ENCODE results near the gene SCN3B.
"Not testable (repeated sequence)": the region's sequence is repeated elsewhere in the genome, so short reads cannot be mapped to it uniquely, and the experiment has no call there.

Gene SCN3B

GRCh38 chr11:123659965-123660364 is 5.5 kb upstream of the SCN3B start:
- H3K27me3 ChIP-seq (ENCODE audit: control insufficient read depth, insufficient read depth, low read length); H3K36me3 ChIP-seq (ENCODE audit: control insufficient read depth, insufficient read depth, low read length); H3K27ac ChIP-seq (ENCODE audit: low read length); H3K4me1 ChIP-seq (ENCODE audit: control insufficient read depth, insufficient read depth, low read length); H3K9me3 ChIP-seq (ENCODE audit: control insufficient read depth, insufficient read depth, low read length); H3K4me3 ChIP-seq (ENCODE audit: low read length); DNase-seq (ENCODE audit: low read depth, low spot score): not testable (repeated sequence)
- whole genome bisulfite sequencing (ENCODE audit: insufficient coverage, insufficient read length), result no CpG with 5 or more reads among the region's 3 CpGs

GRCh38 chr11:123659311-123659710 is 4.9 kb upstream of the SCN3B start:
- no peak overlapping the region for H3K27ac ChIP-seq (ENCODE audit: low read length)
- no peak for DNase-seq (ENCODE audit: low read depth, low spot score)
- WGBS (ENCODE audit: insufficient coverage, insufficient read length), result no CpG with 5 or more reads among the region's 2 CpGs

GRCh38 chr11:123653827-123654565 is 428 bp downstream of the SCN3B start:
- no peak for DNase-seq (ENCODE audit: low read depth, low spot score)
- no CpG with 5 or more reads among the region's 64 CpGs for WGBS (ENCODE audit: insufficient coverage, insufficient read length)
- Histone ChIP-seq H3K27me3 (ENCODE audit: control insufficient read depth, insufficient read depth, low read length) (peaks cover 8% of the 10 kb centered on the region; the same call in 1 of the 2 replicates), H3K27ac (ENCODE audit: low read length) (no peak overlapping the region), H3K4me1 (ENCODE audit: control insufficient read depth, insufficient read depth, low read length) (peaks cover 2% of the 10 kb centered on the region; the same call in 1 of the 2 replicates), H3K4me3 (ENCODE audit: low read length) (peak overlapping the region; percentile 66), H3K36me3 (ENCODE audit: control insufficient read depth, insufficient read depth, low read length) (no peaks in the 10 kb centered on the region), H3K9me3 (ENCODE audit: control insufficient read depth, insufficient read depth, low read length) (no peaks in the 10 kb centered on the region)

More at GRCh38 chr11:123659311-123659710, 4.9 kb upstream of the SCN3B start:
- Histone ChIP-seq H3K9me3 (ENCODE audit: control insufficient read depth, insufficient read depth, low read length) (no peaks in the 10 kb centered on the region), H3K4me1 (ENCODE audit: control insufficient read depth, insufficient read depth, low read length) (peaks cover 2% of the 10 kb centered on the region; the same call in 1 of the 2 replicates), H3K36me3 (ENCODE audit: control insufficient read depth, insufficient read depth, low read length) (no peaks in the 10 kb centered on the region), H3K27me3 (ENCODE audit: control insufficient read depth, insufficient read depth, low read length) (peaks cover 3% of the 10 kb centered on the region; the same call in 1 of the 2 replicates), H3K4me3 (ENCODE audit: low read length) (no peak overlapping the region)

GRCh38 chr11:123653483-123653826 is 969 bp downstream of the SCN3B start:
- Histone ChIP-seq H3K27me3 (ENCODE audit: control insufficient read depth, insufficient read depth, low read length) (peaks cover 8% of the 10 kb centered on the region; the same call in 1 of the 2 replicates), H3K27ac (ENCODE audit: low read length) (no peak overlapping the region), H3K4me1 (ENCODE audit: control insufficient read depth, insufficient read depth, low read length) (peaks cover 2% of the 10 kb centered on the region; the same call in 1 of the 2 replicates), H3K36me3 (ENCODE audit: control insufficient read depth, insufficient read depth, low read length) (no peaks in the 10 kb centered on the region), H3K4me3 (ENCODE audit: low read length) (no peak overlapping the region; the same call in 1 of the 2 replicates), H3K9me3 (ENCODE audit: control insufficient read depth, insufficient read depth, low read length) (no peaks in the 10 kb centered on the region)
- DNase-seq (ENCODE audit: low read depth, low spot score), result no peak
- WGBS (ENCODE audit: insufficient coverage, insufficient read length), result no CpG with 5 or more reads among the region's 10 CpGs

DNA sequence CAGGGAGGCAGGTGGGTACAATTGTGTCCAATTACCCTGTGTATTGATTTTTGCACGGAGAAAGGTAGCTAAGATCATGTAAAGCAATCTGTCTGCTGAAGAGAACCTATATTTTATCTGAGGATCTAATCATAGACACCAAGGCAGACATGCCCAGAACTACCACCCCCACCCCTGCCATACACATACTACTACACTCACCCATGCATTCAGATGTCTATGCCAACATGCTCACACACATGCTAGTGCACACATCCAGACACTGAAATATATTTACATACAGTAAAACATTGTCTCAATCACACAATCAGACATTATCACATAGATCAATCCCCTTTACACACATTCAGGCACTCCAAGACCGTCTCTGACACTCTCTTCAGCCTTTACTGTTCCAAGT is 1.8 kb downstream of the SCN3B start:
- no peaks in the 10 kb centered on the region for H3K9me3 ChIP-seq (ENCODE audit: control insufficient read depth, insufficient read depth, low read length)
- H3K4me3 ChIP-seq (ENCODE audit: low read length), result no peak overlapping the region
- peaks cover 8% of the 10 kb centered on the region; the same call in 1 of the 2 replicates for H3K27me3 ChIP-seq (ENCODE audit: control insufficient read depth, insufficient read depth, low read length)
- peaks cover 2% of the 10 kb centered on the region; the same call in 1 of the 2 replicates for H3K4me1 ChIP-seq (ENCODE audit: control insufficient read depth, insufficient read depth, low read length)
- DNase-seq (ENCODE audit: low read depth, low spot score), result no peak
- no CpG with 5 or more reads among the region's 2 CpGs for WGBS (ENCODE audit: insufficient coverage, insufficient read length)
- H3K27ac ChIP-seq (ENCODE audit: low read length), result no peak overlapping the region
- no peaks in the 10 kb centered on the region for H3K36me3 ChIP-seq (ENCODE audit: control insufficient read depth, insufficient read depth, low read length)

DNA sequence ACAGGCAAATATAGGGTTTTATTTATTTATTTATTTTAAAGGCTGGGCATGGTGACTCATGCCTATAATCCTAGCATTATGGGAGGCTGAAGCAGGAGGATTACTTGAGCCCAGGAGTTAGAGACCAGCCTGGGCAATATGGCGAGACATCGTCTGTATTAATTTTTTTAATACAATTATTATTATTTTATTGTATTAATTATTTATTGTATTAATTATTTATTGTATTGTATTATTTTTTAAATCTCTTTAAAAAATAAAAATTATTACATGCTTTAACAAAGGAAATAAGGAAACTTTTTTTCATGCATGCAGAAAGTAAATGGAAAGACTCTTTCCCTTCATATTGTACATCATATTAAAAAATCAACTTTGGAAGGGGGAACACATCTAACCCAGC is 3.5 kb downstream of the SCN3B start:
- no CpG with 5 or more reads among the region's 2 CpGs for WGBS (ENCODE audit: insufficient coverage, insufficient read length)
- peaks cover 2% of the 10 kb centered on the region; the same call in 1 of the 2 replicates for H3K4me1 ChIP-seq (ENCODE audit: control insufficient read depth, insufficient read depth, low read length)
- no peak for DNase-seq (ENCODE audit: low read depth, low spot score)

GRCh38 chr11:123645286-123645975 is 9.0 kb downstream of the SCN3B start:
- Histone ChIP-seq H3K4me1 (ENCODE audit: control insufficient read depth, insufficient read depth, low read length) (peaks cover 5% of the 10 kb centered on the region; the same call in 1 of the 2 replicates), H3K27me3 (ENCODE audit: control insufficient read depth, insufficient read depth, low read length) (no peaks in the 10 kb centered on the region), H3K9me3 (ENCODE audit: control insufficient read depth, insufficient read depth, low read length) (no peaks in the 10 kb centered on the region), H3K27ac (ENCODE audit: low read length) (no peak overlapping the region), H3K4me3 (ENCODE audit: low read length) (no peak overlapping the region), H3K36me3 (ENCODE audit: control insufficient read depth, insufficient read depth, low read length) (no peaks in the 10 kb centered on the region)
- no peak for DNase-seq (ENCODE audit: low read depth, low spot score)
- WGBS (ENCODE audit: insufficient coverage, insufficient read length), result no CpG with 5 or more reads among the region's 12 CpGs

More for the DNA sequence above, 3.5 kb downstream of the SCN3B start:
- no peaks in the 10 kb centered on the region for H3K36me3 ChIP-seq (ENCODE audit: control insufficient read depth, insufficient read depth, low read length)
- no peak overlapping the region for H3K4me3 ChIP-seq (ENCODE audit: low read length)
- no peak overlapping the region for H3K27ac ChIP-seq (ENCODE audit: low read length)
- peaks cover 8% of the 10 kb centered on the region; the same call in 1 of the 2 replicates for H3K27me3 ChIP-seq (ENCODE audit: control insufficient read depth, insufficient read depth, low read length)
- H3K9me3 ChIP-seq (ENCODE audit: control insufficient read depth, insufficient read depth, low read length), result no peaks in the 10 kb centered on the region

DNA sequence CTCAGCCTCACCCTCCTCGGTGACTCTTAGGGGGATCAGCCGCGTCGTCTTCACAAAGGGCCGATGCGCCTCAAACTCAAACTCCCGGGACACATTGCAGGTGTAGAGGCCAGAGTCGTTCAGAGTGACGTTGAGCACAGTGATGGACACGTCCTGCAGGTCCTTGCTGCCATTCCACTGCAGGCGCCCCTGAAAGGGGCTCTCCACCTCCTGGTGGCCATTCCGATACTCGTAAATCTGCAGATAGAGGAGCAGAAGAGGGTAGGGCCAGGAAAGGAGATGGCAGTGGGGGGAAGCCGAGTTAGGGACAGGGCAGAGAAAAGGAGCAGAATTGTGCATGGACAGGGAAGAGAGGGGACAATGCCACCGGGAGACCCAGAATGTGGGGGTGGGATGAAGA is 12.0 kb downstream of the SCN3B start:
- no peak overlapping the region for H3K27ac ChIP-seq (ENCODE audit: low read length)
- H3K4me3 ChIP-seq (ENCODE audit: low read length), result no peak overlapping the region
- H3K4me1 ChIP-seq (ENCODE audit: control insufficient read depth, insufficient read depth, low read length), result peaks cover 5% of the 10 kb centered on the region; the same call in 1 of the 2 replicates
- no CpG with 5 or more reads among the region's 15 CpGs for WGBS (ENCODE audit: insufficient coverage, insufficient read length)
- no peak for DNase-seq (ENCODE audit: low read depth, low spot score)
- no peaks in the 10 kb centered on the region for H3K36me3 ChIP-seq (ENCODE audit: control insufficient read depth, insufficient read depth, low read length)
- no peaks in the 10 kb centered on the region for H3K27me3 ChIP-seq (ENCODE audit: control insufficient read depth, insufficient read depth, low read length)
- H3K9me3 ChIP-seq (ENCODE audit: control insufficient read depth, insufficient read depth, low read length), result no peaks in the 10 kb centered on the region

GRCh38 chr11:123641495-123641840 is 13.0 kb downstream of the SCN3B start:
- no peak for DNase-seq (ENCODE audit: low read depth, low spot score)
- Histone ChIP-seq H3K27ac (ENCODE audit: low read length) (no peak overlapping the region), H3K36me3 (ENCODE audit: control insufficient read depth, insufficient read depth, low read length) (no peaks in the 10 kb centered on the region), H3K4me1 (ENCODE audit: control insufficient read depth, insufficient read depth, low read length) (peaks cover 5% of the 10 kb centered on the region; the same call in 1 of the 2 replicates), H3K9me3 (ENCODE audit: control insufficient read depth, insufficient read depth, low read length) (no peaks in the 10 kb centered on the region), H3K4me3 (ENCODE audit: low read length) (no peak overlapping the region), H3K27me3 (ENCODE audit: control insufficient read depth, insufficient read depth, low read length) (no peaks in the 10 kb centered on the region)
- WGBS (ENCODE audit: insufficient coverage, insufficient read length), result no CpG with 5 or more reads among the region's 4 CpGs

GRCh38 chr11:123640677-123641494 is 13.5 kb downstream of the SCN3B start:
- peak; percentile 48 for DNase-seq (ENCODE audit: low read depth, low spot score)
- no peak overlapping the region for H3K4me3 ChIP-seq (ENCODE audit: low read length)
- H3K4me1 ChIP-seq (ENCODE audit: control insufficient read depth, insufficient read depth, low read length), result peaks cover 5% of the 10 kb centered on the region; the same call in 1 of the 2 replicates
- WGBS (ENCODE audit: insufficient coverage, insufficient read length), result no CpG with 5 or more reads among the region's 22 CpGs
- no peaks in the 10 kb centered on the region for H3K9me3 ChIP-seq (ENCODE audit: control insufficient read depth, insufficient read depth, low read length)
- no peaks in the 10 kb centered on the region for H3K27me3 ChIP-seq (ENCODE audit: control insufficient read depth, insufficient read depth, low read length)
- H3K27ac ChIP-seq (ENCODE audit: low read length), result no peak overlapping the region
- H3K36me3 ChIP-seq (ENCODE audit: control insufficient read depth, insufficient read depth, low read length), result no peaks in the 10 kb centered on the region
